ENCODE data around the gene HFM1.
"Not testable (repeated sequence)": the region's sequence is repeated elsewhere in the genome, so short reads cannot be mapped to it uniquely, and the experiment has no call there.

HFM1 gene

DNA sequence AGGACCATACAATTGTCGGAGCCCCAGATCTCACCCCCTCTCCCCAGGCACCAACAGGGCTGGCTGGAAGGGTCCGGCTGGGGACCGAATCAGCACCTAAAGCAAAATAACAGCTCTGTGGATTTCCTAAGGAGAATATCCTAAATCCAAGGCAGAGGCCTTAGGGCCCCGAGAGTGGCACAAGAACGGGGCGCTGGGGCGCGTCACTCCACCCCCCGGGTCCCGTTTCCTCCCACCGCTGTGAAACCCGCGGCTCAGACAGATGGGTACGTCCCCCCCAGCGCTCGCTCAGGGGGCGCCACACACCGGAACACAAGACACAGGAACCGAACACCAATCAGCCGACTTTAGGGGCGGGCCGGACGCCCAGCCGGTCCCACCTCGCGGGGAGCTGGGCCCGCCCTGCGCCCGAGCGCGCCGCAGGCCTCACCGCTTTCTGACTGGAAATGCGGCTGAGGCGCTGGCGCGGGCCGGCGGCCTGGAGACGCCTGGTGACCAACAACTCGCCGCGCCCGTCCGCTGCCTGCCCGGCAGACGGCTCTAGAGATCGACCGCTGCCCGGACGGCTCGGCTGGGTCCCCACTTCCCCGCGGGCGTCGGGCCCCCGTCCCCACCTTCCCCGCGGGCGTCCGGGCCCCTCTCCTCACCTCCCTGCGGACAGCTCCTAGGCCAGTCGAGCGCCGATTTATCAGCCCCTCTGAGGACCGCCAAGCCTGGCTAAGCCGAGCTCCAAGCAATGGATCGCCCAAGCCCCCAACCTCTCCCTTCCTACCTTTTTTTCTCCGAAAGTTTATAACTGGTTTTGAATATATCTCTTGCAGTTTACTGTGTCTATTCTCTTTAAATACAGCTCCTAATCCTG, at the start of gene HFM1:
HFM1 (minus strand) TSS at position 687 of the 862 bp plus-strand sequence. CDS start 3,755 bp downstream, outside the sequence.
- peak; percentile 80 for DNase-seq

GRCh38 chr1:91454136-91454535, 49.5 kb upstream of the HFM1 start:
- no peak for DNase-seq

GRCh38 chr1:91450260-91450659, 45.6 kb upstream of the HFM1 start:
- DNase-seq = no peak

DNA sequence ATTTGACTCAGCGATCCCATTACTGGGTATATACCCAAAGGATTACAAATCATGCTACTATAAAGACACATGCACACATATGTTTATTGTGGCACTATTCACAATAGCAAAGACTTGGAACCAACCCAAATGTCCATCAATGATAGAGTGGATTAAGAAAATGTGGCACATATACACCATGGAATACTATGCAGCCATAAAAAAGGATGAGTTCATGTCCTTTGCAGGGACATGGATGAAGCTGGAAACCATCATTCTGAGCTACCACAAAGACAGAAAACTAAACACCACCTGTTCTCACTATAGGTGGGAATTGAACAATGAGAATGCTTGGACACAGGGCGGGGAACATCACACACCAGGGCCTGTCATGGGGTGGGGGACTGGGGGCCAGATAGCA, 43.1 kb upstream of the HFM1 start:
- DNase-seq = not testable (repeated sequence)

- not testable (repeated sequence) for DNase-seq
Observed at GRCh38 chr1:91441980-91442379, 37.3 kb upstream of the HFM1 start.

GRCh38 chr1:91440847-91441246, 36.2 kb upstream of the HFM1 start:
- DNase-seq = no peak

DNA sequence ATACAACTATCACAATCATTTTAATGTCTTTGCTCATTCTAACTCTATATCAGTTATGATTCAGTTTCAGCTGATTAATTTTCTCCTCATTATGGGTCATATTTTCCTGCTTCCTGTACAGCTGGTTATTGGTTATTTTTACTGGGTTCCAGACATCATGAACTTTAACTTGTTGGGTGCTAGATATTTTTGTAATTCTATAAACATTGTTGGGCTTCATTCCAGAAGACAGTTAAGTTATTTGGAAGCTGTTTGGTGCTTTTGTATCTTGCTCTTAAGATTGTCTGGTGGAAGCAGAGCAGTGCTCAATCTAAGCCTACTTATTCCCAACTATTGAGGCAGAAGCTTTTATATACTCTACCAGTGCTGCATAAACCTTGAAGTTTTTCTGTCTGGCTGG, 34.4 kb upstream of the HFM1 start:
- DNase-seq = no peak

DNA sequence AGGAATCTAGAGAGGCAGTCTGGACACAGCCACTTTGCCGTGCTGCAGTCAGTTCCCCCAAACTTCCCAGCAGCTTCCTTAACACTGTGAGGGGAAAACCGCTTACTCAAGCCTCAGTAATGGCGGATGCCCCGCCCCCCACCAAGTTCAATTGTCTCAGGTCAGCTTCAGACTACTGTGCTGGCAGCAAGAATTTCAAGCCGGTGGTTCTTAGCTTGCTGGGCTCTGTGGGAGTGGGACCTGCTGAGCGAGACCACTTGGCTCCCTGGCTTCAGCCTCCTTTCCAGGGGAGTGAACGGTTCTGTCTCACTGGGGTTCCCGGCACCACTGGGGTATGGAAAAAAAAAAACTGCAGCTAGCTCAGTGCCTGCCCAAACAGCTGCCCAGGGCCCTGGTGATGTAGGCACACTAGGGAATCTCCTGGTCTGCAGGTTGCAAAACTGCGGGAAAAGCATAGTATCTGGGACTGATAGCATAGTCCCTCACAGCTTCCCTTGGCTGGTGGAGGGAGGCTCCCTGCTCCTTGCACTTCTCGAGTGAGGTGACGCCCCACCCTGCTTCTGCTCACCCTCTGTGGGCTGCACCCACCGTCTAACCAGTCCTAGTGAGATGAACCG, 23.7 kb upstream of the HFM1 start:
- no peak for DNase-seq

DNA sequence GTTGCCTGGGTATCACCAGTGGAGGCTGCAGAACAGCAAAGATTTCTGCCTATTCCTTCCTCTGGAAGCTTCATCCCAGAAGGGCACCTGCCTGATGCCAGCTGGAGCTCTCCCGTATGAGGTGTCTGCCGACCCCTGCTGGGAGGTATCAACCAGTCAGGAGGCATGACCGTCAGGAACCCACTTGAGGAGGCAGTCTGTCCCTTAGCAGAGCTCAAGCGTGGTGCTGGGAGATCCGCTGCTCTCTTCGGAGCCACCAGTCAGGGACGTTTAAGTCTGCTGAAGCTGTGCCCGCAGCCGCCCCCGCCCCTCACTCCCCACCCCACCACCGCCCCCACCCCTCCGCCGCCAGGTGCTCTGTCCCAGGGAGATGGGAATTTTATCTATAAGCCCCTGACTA, 23.1 kb upstream of the HFM1 start:
- DNase-seq = no peak

DNA sequence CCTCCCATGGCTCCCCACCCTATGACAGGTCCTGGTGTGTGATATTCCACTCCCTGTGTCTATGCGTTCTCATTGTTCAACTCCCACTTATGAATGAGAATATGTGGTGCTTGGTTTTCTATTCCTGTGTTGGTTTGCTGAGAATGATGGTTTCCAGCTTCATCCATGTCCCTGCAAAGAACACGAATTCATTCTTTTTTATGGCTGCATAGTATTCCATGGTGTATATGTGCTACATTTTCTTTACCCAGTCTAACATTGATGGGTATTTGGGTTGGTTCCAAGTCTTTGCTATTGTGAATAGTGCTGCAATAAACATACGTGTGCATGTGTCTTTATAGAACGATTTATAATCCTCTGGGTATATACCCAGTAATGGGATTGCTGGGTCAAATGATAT, 17.9 kb upstream of the HFM1 start:
- DNase-seq = not testable (repeated sequence)

- no peak for DNase-seq
Observed at GRCh38 chr1:91412371-91412770, 7.7 kb upstream of the HFM1 start.

- DNase-seq = no peak
Observed at GRCh38 chr1:91406773-91407389, 2.2 kb upstream of the HFM1 start.

GRCh38 chr1:91402023-91402422, 2.6 kb downstream of the HFM1 start:
- peak; percentile 11 for DNase-seq

DNA sequence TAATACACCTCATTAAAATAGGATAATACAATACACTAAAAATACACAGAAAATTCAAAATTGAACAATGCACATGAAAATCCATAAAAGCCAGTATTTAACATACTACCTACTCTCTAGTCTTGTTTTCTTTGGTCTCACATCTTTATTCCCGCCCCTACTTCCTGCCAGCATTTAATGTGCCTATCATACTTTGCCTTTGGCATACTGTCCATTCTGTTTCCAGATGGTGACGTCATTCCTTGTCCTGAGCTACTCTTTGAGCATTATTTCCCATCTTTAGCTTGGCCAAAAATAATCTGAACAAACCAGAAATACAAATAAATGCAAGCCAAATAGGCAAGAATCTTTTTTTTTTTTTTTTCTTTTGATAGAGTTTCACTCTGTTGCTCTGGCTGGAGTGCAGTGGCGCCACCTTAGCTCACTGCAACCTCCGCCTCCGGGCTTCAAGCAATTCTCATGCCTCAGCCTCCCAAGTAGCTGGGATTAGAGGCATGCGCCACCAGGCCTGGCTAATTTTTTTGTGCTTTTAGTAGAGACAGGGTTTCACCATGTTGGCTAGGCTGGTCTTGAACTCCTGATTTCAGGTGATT, 4.4 kb downstream of the HFM1 start:
- peak; percentile 2 for DNase-seq

- no peak for DNase-seq
Observed at GRCh38 chr1:91398291-91398690, 6.3 kb downstream of the HFM1 start.

DNA sequence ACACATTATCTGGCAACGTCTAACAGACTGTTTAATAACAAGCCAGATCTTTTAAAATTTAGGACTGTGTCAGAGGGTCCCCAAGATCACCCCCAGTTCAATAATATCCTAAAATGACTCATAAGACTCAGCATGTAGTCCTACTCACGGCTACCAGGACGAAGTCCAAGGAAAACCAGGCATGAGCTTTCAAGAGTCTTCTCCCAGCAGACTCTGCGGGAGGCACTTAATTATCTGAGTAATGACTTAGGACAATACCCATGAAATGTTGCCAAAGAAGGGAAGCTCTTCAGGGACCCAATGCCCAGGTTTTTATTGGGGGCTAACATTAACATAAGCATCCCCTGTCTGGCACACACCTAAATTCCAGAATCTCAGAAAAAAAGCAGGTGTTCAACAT, 7.0 kb downstream of the HFM1 start:
- DNase-seq = no peak

- DNase-seq = no peak
Observed at GRCh38 chr1:91393042-91393441, 11.6 kb downstream of the HFM1 start.

DNA sequence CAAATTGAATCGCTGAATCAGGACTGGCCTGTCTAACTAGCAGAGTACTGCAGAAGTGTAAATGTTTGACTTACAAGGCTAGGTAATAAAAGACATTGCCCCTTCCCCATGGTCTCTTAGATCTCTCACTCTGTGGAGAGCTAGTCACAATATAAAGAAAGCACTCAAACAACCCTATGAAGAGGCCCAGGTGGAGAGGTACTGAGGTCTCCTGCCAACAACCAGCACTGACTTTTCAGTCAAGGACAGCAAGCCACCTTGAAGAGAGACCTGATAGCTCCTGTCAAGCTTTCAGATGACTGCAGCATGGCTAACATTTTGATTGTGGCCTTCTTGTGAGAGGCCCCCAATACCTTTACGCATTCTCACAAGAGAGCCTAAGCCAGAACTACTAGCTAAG, 18.5 kb downstream of the HFM1 start:
- DNase-seq = no peak

DNA sequence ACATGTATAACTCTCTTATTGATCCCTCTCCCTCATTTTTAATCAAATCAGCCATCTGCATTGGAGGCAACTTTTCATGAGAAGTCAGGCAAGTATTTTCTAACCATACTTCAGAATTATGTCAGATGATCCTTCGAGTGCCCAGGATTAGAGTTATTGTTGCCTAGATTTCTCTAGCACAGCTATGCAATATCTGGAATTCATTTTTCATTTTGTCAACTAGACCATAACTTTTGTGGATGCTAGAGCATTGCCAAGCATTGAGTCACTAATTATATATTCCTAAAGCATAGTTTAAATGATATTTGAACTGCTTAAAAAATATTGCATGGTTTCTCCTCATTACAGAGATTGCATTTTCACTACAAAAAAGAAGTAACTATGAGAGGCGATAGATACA, 21.2 kb downstream of the HFM1 start:
- peak; percentile 70 for DNase-seq

DNA sequence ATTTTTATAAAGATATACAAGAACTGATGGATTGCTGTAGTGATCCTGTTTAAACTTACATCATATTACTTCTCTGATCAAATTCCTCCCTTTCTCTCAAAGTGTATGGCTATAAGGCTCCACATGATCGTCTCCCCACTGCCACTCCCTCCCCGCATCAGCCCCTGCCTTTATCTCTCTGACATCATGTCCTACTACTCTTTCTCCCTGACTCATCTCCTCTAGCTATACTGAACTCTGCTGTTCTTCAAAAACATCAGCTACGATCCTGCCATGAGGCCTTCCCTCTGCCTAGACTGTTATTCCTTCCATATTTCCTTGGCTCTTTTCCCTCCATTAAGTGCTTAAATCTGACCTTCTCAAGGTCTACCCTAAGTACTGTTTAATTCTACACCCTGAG, 22.8 kb downstream of the HFM1 start:
- peak; percentile 0 for DNase-seq

DNA sequence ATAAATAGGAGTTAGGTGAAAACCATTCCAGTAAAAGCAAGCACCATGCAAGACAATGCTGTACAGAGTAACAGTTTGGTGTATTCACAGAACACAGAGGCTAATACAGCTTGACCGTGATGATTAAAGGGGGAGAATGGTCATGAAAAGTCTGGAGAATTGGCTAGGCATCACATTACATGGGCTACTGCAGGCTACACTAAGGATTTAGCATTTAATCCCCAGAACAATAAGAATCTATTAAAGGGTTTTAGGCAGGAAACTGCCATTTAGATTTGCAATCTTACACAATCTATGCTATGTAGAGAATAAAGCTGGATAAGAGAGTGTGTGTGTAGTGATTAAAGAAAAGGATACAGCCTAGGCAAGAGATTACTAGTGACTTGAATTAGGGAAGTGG, 30.6 kb downstream of the HFM1 start:
- DNase-seq = no peak

DNA sequence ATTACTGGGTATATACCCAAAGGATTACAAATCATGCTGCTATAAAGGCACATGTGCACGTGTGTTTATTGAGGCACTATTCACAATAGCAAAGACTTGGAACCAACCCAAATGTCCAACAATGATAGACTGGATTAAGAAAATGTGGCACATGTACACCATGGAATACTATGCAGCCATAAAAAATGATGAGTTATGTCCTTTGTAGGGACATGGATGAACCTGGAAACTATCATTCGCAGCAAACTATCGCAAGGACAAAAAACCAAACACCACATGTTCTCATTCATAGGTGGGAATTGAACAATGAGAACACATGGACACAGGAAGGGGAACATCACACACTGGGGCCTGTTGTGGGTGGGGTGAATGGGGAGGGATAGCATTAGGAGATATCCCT, 32.4 kb downstream of the HFM1 start:
- DNase-seq = not testable (repeated sequence)

GRCh38 chr1:91349524-91349923, 55.1 kb downstream of the HFM1 start:
- DNase-seq = no peak

DNA sequence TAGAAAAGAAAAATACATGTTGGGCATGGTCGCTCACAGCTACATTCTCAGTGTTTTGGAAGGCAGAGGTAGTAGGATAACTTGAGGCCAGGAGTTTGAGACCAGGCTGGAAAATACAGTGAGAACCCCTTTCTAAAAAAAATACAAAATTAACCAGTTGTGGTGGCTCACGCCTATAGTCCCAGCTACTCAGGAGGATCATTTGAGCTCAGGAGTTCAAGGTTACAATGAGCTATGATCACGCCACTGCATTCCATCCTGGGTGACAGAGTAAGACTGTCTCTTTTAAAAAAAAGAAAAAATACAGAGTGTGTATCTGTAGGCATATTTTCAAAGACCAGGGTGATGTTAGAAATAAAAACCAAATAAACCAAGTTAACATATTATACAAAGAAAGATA, 57.8 kb downstream of the HFM1 start:
- no peak for DNase-seq
